GM13977 (cell line): ENCODE data around the gene TMEM87B.

Source experiments
- DNase-seq: peaks from one replicate; pipeline ENCODE4 v3.0.0; 2012; ENCODE audit warnings: low spot score
- CTCF ChIP-seq: IDR thresholded peaks from 2 replicates; pipeline ENCODE4 v1.5.1; 2012; ENCODE audit warnings: mild to moderate bottlenecking, control low read depth; ENCODE audit not compliant: insufficient read depth; ENCODE audit errors: extremely low read depth, missing control alignments
- in situ Hi-C: fragments of 300-500 bp; cut with MboI; formaldehyde crosslinking; loops from one replicate; pipeline ENCODE4 v1.12.0; 2022; ENCODE audit warnings: low sequenced_read_pairs, low pct_unique_long_range_greater_than_20kb, mixed read lengths, inconsistent platforms; ENCODE audit not compliant: unreplicated experiment

TMEM87B gene

GRCh38 chr2:112024231-112024630, 30.8 kb upstream of the TMEM87B start:
- DNase-seq, result no peak
- in situ Hi-C loops, result no loop called here
- TF ChIP-seq CTCF, result no peak

GRCh38 chr2:112024896-112025491, 30.1 kb upstream of the TMEM87B start:
- no peak for DNase-seq
- in situ Hi-C loops, result no loop called here
- no peak for TF ChIP-seq CTCF

GRCh38 chr2:112026509-112026908, 28.6 kb upstream of the TMEM87B start:
- no peak for TF ChIP-seq CTCF
- DNase-seq, result no peak
- in situ Hi-C loops, result no loop called here

- in situ Hi-C loops, result no loop called here
Observed at GRCh38 chr2:112027767-112028166, 27.3 kb upstream of the TMEM87B start.

GRCh38 chr2:112029164-112029563, 25.9 kb upstream of the TMEM87B start:
- no peak for TF ChIP-seq CTCF
- in situ Hi-C loops, result no loop called here
- DNase-seq, result no peak

More at GRCh38 chr2:112027767-112028166, 27.3 kb upstream of the TMEM87B start:
- DNase-seq, result no peak
- TF ChIP-seq CTCF, result no peak

GRCh38 chr2:112031473-112032223, 23.4 kb upstream of the TMEM87B start:
- in situ Hi-C loops, result no loop called here
- no peak for TF ChIP-seq CTCF
- no peak for DNase-seq
